PC-3 (cell line): Measurements from ENCODE around the gene TBPL1. TPM values are rescaled to one million over a fixed set of nuclear protein-coding genes. Genes with fewer than 3 reads are reported as not detected.
A peak's percentile ranks its signal among the peaks of the same experiment; 100 is the strongest.

Experiments
- ATAC-seq: fragments of 200-7000 bp; cut with Tn5 transposase; 2 replicates; pipeline ENCODE4 v1.9.1; 2020; ENCODE audit warnings: mild to moderate bottlenecking, moderate library complexity
- BruUV-seq: library from RNA; stranded (reverse); fragments of 400-500 nt; replicated peaks from 2 replicates; lab custom pipeline; 2021; lab: Mats Ljungman, UMichigan
- CTCF ChIA-PET: fragments of 300-600 bp; sonication (Branson Sonifier 250); formaldehyde crosslinking; loops from one replicate; lab custom pipeline; 2022; ENCODE audit warnings: antibody characterized with exemption; lab: Charles Lee
- POLR2A ChIA-PET: fragments of 300-600 bp; sonication (Branson Sonifier 250); formaldehyde crosslinking; loops from one replicate; lab custom pipeline; 2022; ENCODE audit warnings: antibody characterized with exemption; ENCODE audit not compliant: unreplicated experiment; lab: Charles Lee
- DNase-seq: peaks from one replicate; pipeline ENCODE4 v3.0.0-alpha.2; 2015
- H2AFZ ChIP-seq: fragments of 300-600 bp; sonication (generic); 2 replicates; pipeline ENCODE4 v1.6.0; 2016; ENCODE audit warnings: antibody characterized with exemption, low read length
- H3F3A ChIP-seq: fragments of 300-600 bp; sonication (generic); one replicate; pipeline ENCODE4 v1.6.0; 2017; ENCODE audit warnings: antibody characterized with exemption, low read length, control low read depth, mild to moderate bottlenecking; ENCODE audit not compliant: unreplicated experiment
- H3K27ac ChIP-seq: fragments of 300-600 bp; sonication (generic); 2 replicates; pipeline ENCODE4 v1.5.1; 2016; ENCODE audit warnings: mild to moderate bottlenecking, low read length
- H3K27me3 ChIP-seq: fragments of 300-600 bp; sonication (generic); 2 replicates; pipeline ENCODE4 v1.6.1; 2016; ENCODE audit warnings: low read length, mixed read lengths
- H3K36me3 ChIP-seq: fragments of 300-600 bp; sonication (generic); 2 replicates; pipeline ENCODE4 v1.6.1; 2016; ENCODE audit warnings: low read depth, mixed run types, low read length, mixed read lengths
- H3K4me1 ChIP-seq: fragments of 300-600 bp; sonication (generic); 2 replicates; pipeline ENCODE4 v1.5.1; 2016; ENCODE audit warnings: low read length; ENCODE audit not compliant: insufficient read depth
- H3K4me2 ChIP-seq: fragments of 300-600 bp; sonication (generic); 2 replicates; pipeline ENCODE4 v1.6.0; 2016; ENCODE audit warnings: low read length
- H3K4me3 ChIP-seq: fragments of 300-600 bp; sonication (generic); 2 replicates; pipeline ENCODE4 v1.5.1; 2016; ENCODE audit warnings: mild to moderate bottlenecking, low read length, mixed read lengths
- H3K79me2 ChIP-seq: fragments of 300-600 bp; sonication (generic); 2 replicates; pipeline ENCODE4 v1.6.1; 2017; ENCODE audit warnings: low read length, mixed read lengths
- H3K9ac ChIP-seq: fragments of 300-600 bp; sonication (generic); 2 replicates; pipeline ENCODE4 v1.6.0; 2016; ENCODE audit warnings: mild to moderate bottlenecking, low read length
- H3K9me2 ChIP-seq: fragments of 300-600 bp; sonication (generic); replicated peaks from 2 replicates; pipeline ENCODE4 v1.6.1; 2016; ENCODE audit warnings: mixed run types, low read length, mixed read lengths
- H3K9me3 ChIP-seq: fragments of 300-600 bp; sonication (generic); 2 replicates; pipeline ENCODE4 v1.6.1; 2016; ENCODE audit warnings: low read length, mixed read lengths
- H4K20me1 ChIP-seq: fragments of 300-600 bp; sonication (generic); 2 replicates; pipeline ENCODE4 v1.6.1; 2016; ENCODE audit warnings: low read length, mixed read lengths
- CTCF ChIP-seq: fragments of 300-600 bp; sonication (generic); conservative IDR thresholded peaks from 2 replicates; pipeline ENCODE4 v1.5.1; 2017; ENCODE audit warnings: antibody characterized with exemption, low read depth, mild to moderate bottlenecking, low read length
- EZH2 ChIP-seq: fragments of 300-600 bp; sonication (generic); IDR thresholded peaks from one replicate; pipeline ENCODE4 v1.6.1; 2017; ENCODE audit warnings: antibody characterized with exemption, mild to moderate bottlenecking, low read length; ENCODE audit not compliant: unreplicated experiment
- EZH2phosphoT487 ChIP-seq: fragments of 300-600 bp; sonication (generic); IDR thresholded peaks from 2 replicates; pipeline ENCODE4 v1.6.1; 2018; ENCODE audit warnings: mild to moderate bottlenecking, antibody characterized with exemption, low read length, borderline replicate concordance
- intact Hi-C: fragments of 100-400 bp; cut with micrococcal nuclease; formaldehyde crosslinking; loops from 2 replicates; pipeline ENCODE4 v1.9.0; 2023
- total RNA-seq: library from RNA; depleted of rRNA; stranded (reverse); fragments of >200 nt; gene quantifications from 2 replicates; pipeline ENCODE4 v1.2.3, GENCODE V29; 2014

Gene TBPL1
- total RNA-seq, 1 experiment from 2014 or later = 30.8 TPM

GRCh38 chr6:134034961-134035822, 82.2 kb downstream of the TBPL1 start:
- no peaks in the 10 kb centered on the region for H3F3A ChIP-seq
- BruUV-seq = TSS peak; percentile 71
- H3K79me2 ChIP-seq = no peaks in the 10 kb centered on the region
- no peak overlapping the region for H2AFZ ChIP-seq
- H3K4me1 ChIP-seq = peaks cover 32% of the 10 kb centered on the region
- H3K27ac ChIP-seq = peak overlapping the region; percentile 99
- CTCF ChIA-PET = interaction anchor here (0.6 kb wide), 1 partner anchor 22 kb away, joined by 3 read pairs; no protein-coding TSS in a partner anchor
- no peaks in the 10 kb centered on the region for H3K27me3 ChIP-seq
- POLR2A ChIA-PET = no interaction called here
- peak; percentile 69 for ATAC-seq
- no peaks in the 10 kb centered on the region for H3K9me3 ChIP-seq
- H4K20me1 ChIP-seq = no peaks in the 10 kb centered on the region
- H3K9me2 ChIP-seq = no peaks in the 10 kb centered on the region
- peak; percentile 68 for DNase-seq
- no peak for TF ChIP-seq EZH2
- no peak for TF ChIP-seq CTCF
- TF ChIP-seq EZH2phosphoT487 = no peak
- H3K36me3 ChIP-seq = no peaks in the 10 kb centered on the region
- intact Hi-C loops = no loop called here
- peak overlapping the region; percentile 83 for H3K4me2 ChIP-seq
- H3K4me3 ChIP-seq = peak overlapping the region; percentile 49
- peak overlapping the region; percentile 90 for H3K9ac ChIP-seq

- peaks cover 36% of the 10 kb centered on the region for H3K4me1 ChIP-seq
- H3K36me3 ChIP-seq = no peaks in the 10 kb centered on the region
- ATAC-seq (peak; percentile 99), DNase-seq (peak; percentile 91)
- H3K27me3 ChIP-seq = no peaks in the 10 kb centered on the region
- peak overlapping the region; percentile 90 for H3K9ac ChIP-seq
- no peaks in the 10 kb centered on the region for H3K9me2 ChIP-seq
- no peak for TF ChIP-seq CTCF
- TF ChIP-seq EZH2phosphoT487 = no peak
- no peak for TF ChIP-seq EZH2
- CTCF ChIA-PET = interaction anchor here (0.6 kb wide), 1 partner anchor 23 kb away, joined by 3 read pairs; no protein-coding TSS in a partner anchor
- no peaks in the 10 kb centered on the region for H4K20me1 ChIP-seq
- intact Hi-C loops = loop anchor here (1.0 kb wide), 1 partner anchor 24 kb away; no protein-coding TSS in a partner anchor
- no peaks in the 10 kb centered on the region for H3K79me2 ChIP-seq
- no peaks in the 10 kb centered on the region for H3F3A ChIP-seq
- H2AFZ ChIP-seq = no peak overlapping the region
- H3K4me2 ChIP-seq = peak overlapping the region; percentile 83
- BruUV-seq = no TSS peak
- peak overlapping the region; percentile 49 for H3K4me3 ChIP-seq
- no peaks in the 10 kb centered on the region for H3K9me3 ChIP-seq
- POLR2A ChIA-PET = no interaction called here
- peak overlapping the region; percentile 99 for H3K27ac ChIP-seq
Measured at GRCh38 chr6:134035823-134036296, 82.8 kb downstream of the TBPL1 start.
